DOHH2 (cell line): ENCODE data around the gene SLC15A1.

Experiments used
- CTCF ChIP-seq: fragments of 200-600 bp; sonication (generic); IDR thresholded peaks from one replicate; pipeline ENCODE4 v1.5.1; 2014; ENCODE audit warnings: antibody characterized with exemption, mild to moderate bottlenecking, low read depth, low read length; ENCODE audit not compliant: poor library complexity, severe bottlenecking
- EZH2phosphoT487 ChIP-seq: fragments of 200-600 bp; sonication (generic); IDR thresholded peaks from 2 replicates; pipeline ENCODE4 v1.6.1; 2017; ENCODE audit warnings: borderline replicate concordance, mild to moderate bottlenecking, antibody characterized with exemption, low read length, moderate library complexity, mixed read lengths

- no peak for TF ChIP-seq CTCF
- TF ChIP-seq EZH2phosphoT487: no peak
These were observed 54.7 kb downstream of the SLC15A1 start for GRCh38 chr13:98697791-98698190.
